Measurements from ENCODE around the gene HIPK3. TPM values are rescaled to one million over a fixed set of nuclear protein-coding genes. Genes with fewer than 3 reads are reported as not detected.
"Not testable (repeated sequence)": the region's sequence is repeated elsewhere in the genome, so short reads cannot be mapped to it uniquely, and the experiment has no call there.

HIPK3 gene
- total RNA-seq, 2 donors from 2014 or later: 178 to 216 TPM

DNA sequence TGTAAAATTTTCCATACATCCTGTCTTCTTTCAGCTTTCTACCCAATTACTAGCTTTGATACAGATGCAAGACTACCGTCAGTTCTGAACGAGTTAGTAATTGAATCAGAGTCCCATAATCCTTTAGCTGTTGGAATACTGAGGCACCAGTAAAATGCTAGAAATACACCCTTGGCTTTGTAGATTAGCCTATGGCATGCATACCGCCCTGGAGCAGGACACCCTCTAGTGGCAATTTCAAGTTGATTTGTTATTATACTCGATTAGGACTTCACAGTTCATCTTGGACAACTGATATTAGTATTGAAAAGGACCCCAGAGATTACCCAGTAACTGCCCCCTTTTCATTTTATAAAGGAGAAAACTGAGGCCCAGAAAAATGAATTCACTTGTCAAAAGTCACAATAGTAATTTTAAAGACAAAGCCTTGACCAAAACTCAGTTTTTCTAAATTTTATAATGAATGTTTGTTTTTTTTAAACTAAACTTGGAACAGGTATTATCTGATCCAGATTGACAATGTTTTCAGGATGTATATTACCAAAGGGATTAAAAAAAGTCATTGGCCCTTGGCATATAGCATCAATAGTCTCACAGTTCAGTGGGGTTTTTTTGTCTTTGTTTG, 72.6 kb downstream of the HIPK3 start:
- no peak for DNase-seq (ENCODE audit: low spot score)
- intact Hi-C loops (cut with DNase I): loop anchor here (2.0 to 10.0 kb wide), 3 partner anchors 73 to 165 kb away; partner anchors contain the start of genes CSTF3 (in 1 of the 2) and HIPK3 (in 1 of the 2)

DNA sequence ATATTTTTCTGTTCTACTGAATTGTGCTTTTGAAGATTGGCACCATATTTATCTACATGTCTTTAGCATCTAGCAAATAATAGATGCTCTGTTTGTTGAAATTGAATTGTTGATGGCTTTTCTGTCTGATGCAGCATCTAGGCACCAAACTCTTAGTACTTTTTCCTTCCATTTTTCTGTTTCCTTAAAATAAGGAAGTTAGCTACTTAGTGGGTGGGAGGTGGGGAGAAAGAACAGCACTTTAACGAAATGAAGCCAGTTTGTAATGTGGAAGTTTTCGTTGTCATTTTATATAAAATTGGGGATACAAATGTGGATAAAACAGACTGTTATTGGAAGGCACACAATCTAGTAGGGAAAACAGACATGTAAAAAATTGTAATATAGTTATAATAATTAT, 76.6 kb downstream of the HIPK3 start:
- intact Hi-C loops (cut with DNase I): no loop called here
- DNase-seq (ENCODE audit: low spot score): no peak

GRCh38 chr11:33334627-33335026, 77.4 kb downstream of the HIPK3 start:
- DNase-seq (ENCODE audit: low spot score): no peak
- intact Hi-C loops (cut with DNase I): no loop called here

GRCh38 chr11:33339247-33339646, 82.1 kb downstream of the HIPK3 start:
- DNase-seq (ENCODE audit: low spot score): no peak
- intact Hi-C loops (cut with DNase I): no loop called here

GRCh38 chr11:33344611-33345010, 87.4 kb downstream of the HIPK3 start:
- intact Hi-C loops (cut with DNase I): no loop called here
- DNase-seq (ENCODE audit: low spot score): no peak

DNA sequence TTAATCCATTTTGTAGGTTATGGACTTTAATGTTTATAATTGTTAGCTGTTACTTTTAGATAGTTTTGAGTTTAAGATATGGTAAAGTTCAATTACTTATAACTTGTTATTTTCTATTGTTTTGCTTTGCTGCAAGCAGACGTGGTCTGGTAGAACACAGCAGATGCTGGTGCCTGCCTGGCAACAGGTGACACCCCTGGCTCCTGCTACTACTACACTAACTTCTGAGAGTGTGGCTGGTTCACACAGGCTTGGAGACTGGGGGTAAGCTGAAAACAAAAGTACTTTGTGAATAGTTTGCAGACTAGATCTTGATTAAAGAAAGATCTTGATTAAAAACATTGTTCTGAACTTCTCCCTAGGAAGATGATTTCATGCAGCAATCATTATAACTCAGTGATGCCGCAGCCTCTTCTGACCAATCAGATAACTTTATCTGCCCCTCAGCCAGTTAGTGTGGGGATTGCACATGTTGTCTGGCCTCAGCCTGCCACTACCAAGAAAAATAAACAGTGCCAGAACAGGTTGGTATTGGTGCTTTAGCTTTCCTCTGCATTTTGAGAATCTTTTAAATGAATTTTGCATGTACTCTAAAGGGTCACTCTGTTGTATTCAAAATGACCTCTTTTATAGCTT, 90.4 kb downstream of the HIPK3 start:
- DNase-seq (ENCODE audit: low spot score): no peak
- intact Hi-C loops (cut with DNase I): no loop called here

GRCh38 chr11:33350287-33350686, 93.1 kb downstream of the HIPK3 start:
- no peak for DNase-seq (ENCODE audit: low spot score)
- intact Hi-C loops (cut with DNase I): loop anchor here in 1 of 2 donors (10.0 kb wide), 1 partner anchor 395 kb away; no protein-coding TSS in a partner anchor

GRCh38 chr11:33358150-33358831, 101.1 kb downstream of the HIPK3 start:
- no peak for DNase-seq (ENCODE audit: low spot score)
- intact Hi-C loops (cut with DNase I): loop anchor here in 1 of 2 donors (10.0 kb wide), 1 partner anchor 387 kb away; no protein-coding TSS in a partner anchor

- intact Hi-C loops (cut with DNase I): loop anchor here (5.0 to 10.0 kb wide), 4 partner anchors 327 to 487 kb away; no protein-coding TSS in a partner anchor
- no peak for DNase-seq (ENCODE audit: low spot score)
Observed at GRCh38 chr11:33360642-33361041, 103.5 kb downstream of the HIPK3 start.

GRCh38 chr11:33362051-33362910, 105.1 kb downstream of the HIPK3 start:
- no peak for DNase-seq (ENCODE audit: low spot score)
- intact Hi-C loops (cut with DNase I): loop anchor here (5.0 to 10.0 kb wide), 4 partner anchors 325 to 485 kb away; no protein-coding TSS in a partner anchor

DNA sequence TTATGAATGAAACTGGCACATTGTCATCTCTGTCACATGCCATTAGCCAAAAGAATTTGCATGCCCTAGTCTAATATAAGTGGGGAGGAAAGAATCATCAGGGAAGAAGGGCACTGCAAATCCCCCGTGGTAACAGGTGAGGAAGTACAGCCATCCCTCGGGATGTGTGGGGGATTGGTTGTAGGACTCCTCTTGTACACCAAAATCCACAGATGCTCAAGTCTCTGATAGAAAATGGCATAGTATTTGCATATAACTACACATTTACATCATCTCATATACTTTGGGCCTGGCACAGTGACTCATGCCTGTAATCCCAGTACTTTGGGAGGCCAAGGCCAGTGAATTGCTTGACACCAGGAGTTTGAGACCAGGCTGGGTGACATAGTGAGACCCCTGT, 109.7 kb downstream of the HIPK3 start:
- intact Hi-C loops (cut with DNase I): loop anchor here in 1 of 2 donors (10.0 kb wide), 2 partner anchors 378 to 458 kb away; no protein-coding TSS in a partner anchor
- no peak for DNase-seq (ENCODE audit: low spot score)

DNA sequence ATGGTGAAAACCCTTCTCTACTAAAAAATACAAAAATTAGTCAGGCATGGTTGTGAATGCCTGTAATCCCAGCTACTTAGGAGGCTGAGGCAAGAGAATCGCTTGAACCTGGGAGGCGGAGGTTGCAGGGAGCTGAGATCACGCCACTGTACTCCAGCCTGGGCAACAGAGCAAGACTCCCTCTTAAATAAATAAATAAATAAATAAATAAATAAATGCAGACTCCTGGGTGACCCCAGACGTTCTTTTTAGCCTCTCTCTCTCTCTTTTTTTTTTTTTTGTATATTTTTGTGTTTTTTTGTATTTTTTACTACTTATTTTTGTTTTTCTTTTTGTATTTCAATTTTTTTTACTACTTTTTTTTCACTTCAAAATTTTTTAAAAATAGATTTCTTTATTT, 111.3 kb downstream of the HIPK3 start:
- DNase-seq (ENCODE audit: low spot score): not testable (repeated sequence)
- intact Hi-C loops (cut with DNase I): loop anchor here in 1 of 2 donors (10.0 kb wide), 2 partner anchors 376 to 456 kb away; no protein-coding TSS in a partner anchor

DNA sequence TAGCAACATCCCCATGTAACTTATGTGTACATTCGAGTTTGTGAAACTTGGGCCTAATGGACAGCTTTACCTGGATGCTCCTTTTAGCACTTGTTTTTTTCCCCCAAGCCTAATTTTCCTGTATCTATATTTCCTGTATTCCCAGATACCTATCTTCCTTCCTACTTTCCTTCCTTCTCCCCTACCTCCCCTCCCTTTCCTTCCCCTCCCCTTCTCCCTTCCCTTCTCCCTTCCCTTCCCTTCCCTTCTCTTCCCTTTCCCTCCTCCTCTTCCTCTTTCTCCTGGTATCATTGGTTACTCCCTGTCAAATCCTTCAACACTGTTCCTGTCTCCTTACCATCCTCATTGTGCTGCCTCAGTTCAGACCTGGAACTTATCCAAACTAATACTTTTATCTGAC, 111.8 kb downstream of the HIPK3 start:
- intact Hi-C loops (cut with DNase I): loop anchor here in 1 of 2 donors (10.0 kb wide), 2 partner anchors 376 to 456 kb away; no protein-coding TSS in a partner anchor
- no peak for DNase-seq (ENCODE audit: low spot score)

DNA sequence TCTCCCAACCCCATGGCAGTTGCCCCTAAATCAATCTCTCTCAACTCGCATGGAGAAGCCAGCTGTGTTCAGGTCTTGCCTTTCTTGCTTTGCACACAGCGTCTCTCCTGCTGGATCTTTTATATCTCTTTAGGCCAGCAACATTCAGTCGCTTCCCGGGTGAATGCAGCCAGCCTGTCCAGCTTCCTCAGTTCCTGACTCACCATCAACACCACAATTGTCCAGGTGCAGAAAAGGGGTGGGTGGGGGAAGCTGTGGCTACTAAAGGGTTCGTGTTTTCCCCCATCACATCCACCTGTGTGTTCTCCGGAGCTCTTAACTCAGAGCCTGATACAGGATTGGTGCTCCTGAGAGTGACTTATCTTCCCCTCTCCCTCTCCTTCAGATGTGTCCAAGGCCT, 116.5 kb downstream of the HIPK3 start:
- no peak for DNase-seq (ENCODE audit: low spot score)
- intact Hi-C loops (cut with DNase I): no loop called here

DNA sequence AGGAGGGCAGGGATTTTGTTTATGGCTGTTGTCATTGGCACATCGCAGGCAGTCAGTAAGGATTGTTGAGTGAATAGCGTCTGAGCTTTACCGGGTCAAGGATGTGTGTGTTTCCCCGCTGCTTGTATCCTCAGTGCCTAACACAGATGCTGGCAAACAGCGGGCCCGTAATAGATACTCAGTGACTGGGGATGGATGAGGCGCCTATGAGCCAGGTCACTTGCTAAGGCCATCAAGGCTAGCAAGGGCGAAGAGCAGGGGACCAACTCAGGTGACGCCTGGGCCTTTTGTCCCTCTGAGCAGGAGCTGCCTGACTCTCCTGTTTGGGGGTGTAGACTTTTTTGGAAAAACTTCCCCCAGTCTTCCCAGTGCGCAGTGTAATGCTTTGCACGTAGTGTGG, 118.1 kb downstream of the HIPK3 start:
- intact Hi-C loops (cut with DNase I): no loop called here
- no peak for DNase-seq (ENCODE audit: low spot score)

DNA sequence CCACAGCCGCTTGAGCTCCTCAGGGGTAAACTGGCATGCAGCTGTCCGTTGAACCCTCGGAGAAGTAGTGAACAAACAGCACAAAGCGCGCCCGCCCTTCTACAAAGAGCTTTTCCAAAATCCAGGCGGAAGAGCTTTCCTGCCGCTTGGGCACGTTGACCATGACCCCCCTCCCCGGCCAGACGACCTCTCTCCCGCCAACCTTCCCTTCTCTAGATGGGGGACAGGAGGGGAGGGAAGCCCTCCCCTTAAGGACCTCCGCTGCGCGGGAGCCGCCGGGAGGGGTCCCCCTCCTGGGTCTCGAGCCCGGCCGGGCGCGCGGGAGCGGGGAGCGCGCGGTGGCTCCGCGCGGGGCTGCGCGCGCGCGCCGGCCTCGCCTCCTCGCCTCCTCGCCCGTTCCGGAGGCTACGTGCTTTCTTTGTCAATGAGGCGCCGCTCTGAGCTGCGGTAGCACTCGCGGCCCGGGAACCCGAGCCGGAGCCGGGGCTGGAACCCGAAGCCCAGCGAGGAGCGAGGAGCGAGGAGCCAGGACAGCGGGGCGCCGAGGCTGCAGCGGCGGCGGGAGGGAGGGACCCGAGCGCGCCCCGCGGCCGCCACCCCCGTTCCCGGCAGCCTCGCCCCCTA, 118.6 kb downstream of the HIPK3 start, which contains the start of gene KIAA1549L:
Gene KIAA1549L (plus strand): TSS at position 421 of the 624 bp plus-strand sequence.
- DNase-seq (ENCODE audit: low spot score): no peak
- intact Hi-C loops (cut with DNase I): no loop called here

DNA sequence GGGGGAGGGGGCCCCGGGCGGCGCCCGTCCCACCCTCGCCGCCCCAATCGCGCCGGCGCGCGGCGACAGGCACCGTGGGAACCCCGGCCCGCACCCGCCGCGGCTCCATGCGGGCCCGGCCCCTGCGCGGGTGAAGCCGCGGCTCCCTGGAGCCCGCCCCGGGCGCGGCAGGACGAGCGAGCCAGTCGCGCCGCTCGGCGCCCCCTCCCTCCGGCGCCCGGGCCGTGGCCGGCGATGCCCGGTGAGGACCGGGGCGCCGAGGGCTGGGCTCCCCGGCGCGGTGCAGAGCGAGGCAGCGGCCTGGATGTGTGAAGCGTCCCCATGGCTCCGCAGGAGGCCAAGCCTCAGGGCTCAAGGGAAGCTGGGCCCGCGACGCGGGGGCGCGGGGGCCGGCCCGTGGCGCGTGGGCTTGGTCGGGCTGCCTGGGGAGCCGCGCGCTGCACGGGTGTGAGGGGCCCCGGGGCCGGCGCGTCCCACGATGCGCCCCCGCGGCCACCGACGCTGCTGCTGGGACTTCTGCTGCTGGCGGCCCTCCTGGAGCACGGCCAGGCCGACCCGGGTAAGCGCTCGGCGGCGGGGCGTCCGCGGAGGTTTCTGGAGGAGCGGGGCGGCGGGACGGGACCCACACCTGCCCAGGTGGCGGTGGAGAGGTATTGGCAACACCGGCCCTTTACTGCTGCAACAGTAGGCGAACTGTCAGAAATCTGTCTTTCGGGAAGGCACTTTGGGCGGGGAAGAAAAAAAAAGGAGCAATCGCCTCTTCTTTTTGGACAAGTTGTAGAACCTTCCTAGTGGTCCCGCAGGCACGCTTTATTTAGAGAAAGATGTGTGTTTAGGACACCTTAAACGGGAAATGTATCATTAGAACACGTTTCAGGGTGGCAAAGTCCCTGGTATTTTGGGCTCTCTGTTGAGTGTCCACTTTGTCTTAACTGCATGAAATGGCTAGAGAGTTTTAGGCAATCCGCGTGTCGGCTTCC, 119.4 kb downstream of the HIPK3 start:
- intact Hi-C loops (cut with DNase I): no loop called here
- no peak for DNase-seq (ENCODE audit: low spot score)

Measured in posterior vena cava (tissue), 2 donors.